GM04503 (cell line): ENCODE data around the gene PRCC.

Experiments
- DNase-seq: peaks from one replicate; pipeline ENCODE4 v3.0.0-alpha.2; 2012; ENCODE audit warnings: low read depth

The PRCC gene

GRCh38 chr1:156844102-156844501 lies 76.8 kb downstream of the PRCC start:
- no peak for DNase-seq

- DNase-seq = no peak
Measured at GRCh38 chr1:156844638-156845037, 77.3 kb downstream of the PRCC start.

- no peak for DNase-seq
Measured at GRCh38 chr1:156845055-156845952, 78.0 kb downstream of the PRCC start.

GRCh38 chr1:156845953-156846545 lies 78.7 kb downstream of the PRCC start:
- DNase-seq = no peak

GRCh38 chr1:156846643-156847042 lies 79.3 kb downstream of the PRCC start:
- no peak for DNase-seq

GRCh38 chr1:156847591-156848460 lies 80.5 kb downstream of the PRCC start:
- no peak for DNase-seq

GRCh38 chr1:156848461-156849150 lies 81.3 kb downstream of the PRCC start:
- DNase-seq = no peak

- DNase-seq = no peak
Measured at GRCh38 chr1:156849151-156849496, 81.8 kb downstream of the PRCC start.
